HCT116 (cell line): Measurements from ENCODE around the gene CCDC89.

Source experiments
- CTCF ChIP-seq, 3 experiments: fragments of 200-600 bp in 1 of 3; sonication (generic) in 1 of 3; IDR thresholded peaks in 2 of 3; conservative IDR thresholded peaks in 1 of 3; 2 replicates each; pipeline ENCODE4 v1.5.1; 2012 to 2017; ENCODE audit warnings: low read depth in 2 of 3, low read length in 2 of 3, antibody characterized with exemption in 1 of 3, borderline replicate concordance in 1 of 3, control low read depth in 1 of 3, mild to moderate bottlenecking in 1 of 3, mixed read lengths in 1 of 3, mixed run types in 1 of 3, moderate library complexity in 1 of 3; ENCODE audit not compliant: insufficient read depth in 1 of 3
- EGR1 ChIP-seq: IDR thresholded peaks from 2 replicates; pipeline ENCODE4 v1.6.1; 2012; ENCODE audit warnings: low read depth
- EZH2phosphoT487 ChIP-seq: fragments of 200-600 bp; IDR thresholded peaks from 2 replicates; pipeline ENCODE4 v1.6.1; 2018; ENCODE audit warnings: antibody characterized with exemption, borderline replicate concordance
- FOSL1 ChIP-seq: IDR thresholded peaks from 2 replicates; pipeline ENCODE4 v1.6.1; 2012; ENCODE audit warnings: low read depth
- POLR2A ChIP-seq: IDR thresholded peaks from 2 replicates; pipeline ENCODE4 v1.7.0; 2011; ENCODE audit warnings: borderline replicate concordance; ENCODE audit not compliant: insufficient read depth, insufficient read length; ENCODE audit errors: extremely low read depth
- POLR2AphosphoS5 ChIP-seq: IDR thresholded peaks from 2 replicates; pipeline ENCODE4 v1.6.1; 2011; ENCODE audit warnings: mild to moderate bottlenecking, low read depth, low read length, moderate library complexity
- RAD21 ChIP-seq: IDR thresholded peaks from 2 replicates; pipeline ENCODE4 v1.6.1; 2012; ENCODE audit warnings: low read depth, mild to moderate bottlenecking
- SP1 ChIP-seq: IDR thresholded peaks from 2 replicates; pipeline ENCODE4 v1.6.1; 2012; ENCODE audit warnings: low read depth
- SRF ChIP-seq: IDR thresholded peaks from 2 replicates; pipeline ENCODE4 v1.6.1; 2012; ENCODE audit warnings: low read depth

DNA sequence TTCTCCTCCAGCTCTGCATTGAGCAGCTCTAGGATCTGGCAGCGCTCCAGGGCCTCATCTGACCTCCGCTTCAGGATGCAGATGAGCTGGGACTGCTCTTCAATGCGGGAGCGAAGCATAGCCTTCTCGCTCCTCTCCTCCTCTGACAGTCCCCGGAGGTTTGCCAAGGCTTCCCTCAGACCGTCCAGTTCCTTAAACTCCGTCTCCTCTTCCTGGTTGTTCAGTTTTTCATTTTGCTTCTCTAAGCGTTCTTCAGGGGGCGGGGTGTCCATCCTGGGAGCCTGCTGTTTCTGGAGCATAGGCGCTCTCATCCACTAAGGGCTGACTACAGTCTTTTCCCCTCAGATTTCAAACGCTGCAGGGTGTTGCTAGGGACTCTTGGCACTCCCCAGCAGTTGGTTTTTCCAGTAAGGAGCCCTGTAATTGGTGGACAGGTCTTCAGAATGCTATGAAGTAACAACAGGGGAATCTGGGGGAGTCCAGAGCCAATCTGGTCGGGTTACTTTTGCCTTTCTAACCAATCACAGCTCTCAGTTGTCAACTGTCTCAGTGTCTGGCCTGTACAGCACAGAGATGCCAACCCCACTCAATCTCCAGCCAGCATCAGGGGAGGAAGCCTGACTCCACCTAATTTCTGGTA, at the start of gene CCDC89:
- no peak for TF ChIP-seq CTCF (IDR thresholded peaks at IDR 0.05 in 2 of 3, conservative IDR thresholded peaks at IDR 0.05 in 1 of 3; ENCODE audit: borderline replicate concordance in 1 of 3, insufficient read depth in 1 of 3, low read depth in 2 of 3, low read length in 2 of 3)
- no peak for TF ChIP-seq SRF
- no peak for TF ChIP-seq POLR2A
- no peak for TF ChIP-seq RAD21
- TF ChIP-seq POLR2AphosphoS5 = no peak
- no peak for TF ChIP-seq EGR1
- TF ChIP-seq SP1 = no peak
- TF ChIP-seq FOSL1 = no peak
- TF ChIP-seq EZH2phosphoT487 = no peak
